ENCODE results near the gene RAF1. TPM values are rescaled to one million over a fixed set of nuclear protein-coding genes. Genes with fewer than 3 reads are reported as not detected.

The RAF1 gene
- total and polyA plus RNA-seq, 2 experiments from 2014 or later: 39.5 to 123 TPM

DNA sequence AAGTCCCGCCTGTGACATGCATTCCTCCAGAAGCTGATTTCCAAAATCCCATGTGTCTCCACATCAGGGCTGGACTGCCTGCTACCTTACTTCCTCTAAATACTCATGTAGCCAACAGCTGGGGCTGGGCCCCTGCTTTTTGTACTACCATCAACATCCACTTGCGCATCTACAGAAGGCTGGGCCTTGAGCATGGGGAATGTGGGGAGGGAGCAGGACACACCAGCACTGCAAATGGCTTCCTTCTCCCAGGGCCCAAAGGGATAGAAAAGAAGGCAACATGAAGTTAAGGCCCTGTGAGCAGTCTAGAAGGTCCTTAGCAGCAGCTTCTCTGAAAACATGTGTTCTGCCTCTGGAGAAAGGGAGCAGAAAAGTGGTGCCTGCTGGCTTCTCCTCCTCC, 79.8 kb downstream of the RAF1 start:
- Histone ChIP-seq H3F3A (replicated peaks; ENCODE audit: low read depth) (peaks cover 15% of the 10 kb centered on the region; the same call in 1 of the 2 replicates), H2AFZ (no peak overlapping the region), H3K4me2 (no peak overlapping the region), H3K4me1 (ENCODE audit: insufficient read depth) (no peaks in the 10 kb centered on the region), H3K4me3 (no peak overlapping the region), H3K27me3 (ENCODE audit: insufficient read depth) (no peaks in the 10 kb centered on the region), H3K9me2 (ENCODE audit: insufficient read depth) (no peaks in the 10 kb centered on the region), H3K27ac (ENCODE audit: low read depth) (peak overlapping the region; percentile 59), H4K20me1 (replicated peaks; ENCODE audit: insufficient read depth) (peaks cover 21% of the 10 kb centered on the region), H3K36me3 (ENCODE audit: insufficient read depth) (peaks cover 37% of the 10 kb centered on the region), H3K79me2 (replicated peaks; ENCODE audit: insufficient read depth) (no peaks in the 10 kb centered on the region)
- no peaks in the 10 kb centered on the region for H3K9me3 Mint-ChIP-seq
- H3K36me3 Mint-ChIP-seq (ENCODE audit: low read depth): peaks cover 71% of the 10 kb centered on the region
- no peak overlapping the region for H3K4me3 Mint-ChIP-seq
- peaks cover 30% of the 10 kb centered on the region for H3K27me3 Mint-ChIP-seq (ENCODE audit: insufficient read depth, low read depth, poor library complexity)
- no peak for DNase-seq (ENCODE audit: low spot score)
- no peak for ATAC-seq
- peaks cover 3% of the 10 kb centered on the region; the same call in 2 of the 3 replicates for H3K4me1 Mint-ChIP-seq
- H3K27ac Mint-ChIP-seq: peak overlapping the region; percentile 15; the same call in 1 of the 2 replicates
- TF ChIP-seq, protein P1, sequence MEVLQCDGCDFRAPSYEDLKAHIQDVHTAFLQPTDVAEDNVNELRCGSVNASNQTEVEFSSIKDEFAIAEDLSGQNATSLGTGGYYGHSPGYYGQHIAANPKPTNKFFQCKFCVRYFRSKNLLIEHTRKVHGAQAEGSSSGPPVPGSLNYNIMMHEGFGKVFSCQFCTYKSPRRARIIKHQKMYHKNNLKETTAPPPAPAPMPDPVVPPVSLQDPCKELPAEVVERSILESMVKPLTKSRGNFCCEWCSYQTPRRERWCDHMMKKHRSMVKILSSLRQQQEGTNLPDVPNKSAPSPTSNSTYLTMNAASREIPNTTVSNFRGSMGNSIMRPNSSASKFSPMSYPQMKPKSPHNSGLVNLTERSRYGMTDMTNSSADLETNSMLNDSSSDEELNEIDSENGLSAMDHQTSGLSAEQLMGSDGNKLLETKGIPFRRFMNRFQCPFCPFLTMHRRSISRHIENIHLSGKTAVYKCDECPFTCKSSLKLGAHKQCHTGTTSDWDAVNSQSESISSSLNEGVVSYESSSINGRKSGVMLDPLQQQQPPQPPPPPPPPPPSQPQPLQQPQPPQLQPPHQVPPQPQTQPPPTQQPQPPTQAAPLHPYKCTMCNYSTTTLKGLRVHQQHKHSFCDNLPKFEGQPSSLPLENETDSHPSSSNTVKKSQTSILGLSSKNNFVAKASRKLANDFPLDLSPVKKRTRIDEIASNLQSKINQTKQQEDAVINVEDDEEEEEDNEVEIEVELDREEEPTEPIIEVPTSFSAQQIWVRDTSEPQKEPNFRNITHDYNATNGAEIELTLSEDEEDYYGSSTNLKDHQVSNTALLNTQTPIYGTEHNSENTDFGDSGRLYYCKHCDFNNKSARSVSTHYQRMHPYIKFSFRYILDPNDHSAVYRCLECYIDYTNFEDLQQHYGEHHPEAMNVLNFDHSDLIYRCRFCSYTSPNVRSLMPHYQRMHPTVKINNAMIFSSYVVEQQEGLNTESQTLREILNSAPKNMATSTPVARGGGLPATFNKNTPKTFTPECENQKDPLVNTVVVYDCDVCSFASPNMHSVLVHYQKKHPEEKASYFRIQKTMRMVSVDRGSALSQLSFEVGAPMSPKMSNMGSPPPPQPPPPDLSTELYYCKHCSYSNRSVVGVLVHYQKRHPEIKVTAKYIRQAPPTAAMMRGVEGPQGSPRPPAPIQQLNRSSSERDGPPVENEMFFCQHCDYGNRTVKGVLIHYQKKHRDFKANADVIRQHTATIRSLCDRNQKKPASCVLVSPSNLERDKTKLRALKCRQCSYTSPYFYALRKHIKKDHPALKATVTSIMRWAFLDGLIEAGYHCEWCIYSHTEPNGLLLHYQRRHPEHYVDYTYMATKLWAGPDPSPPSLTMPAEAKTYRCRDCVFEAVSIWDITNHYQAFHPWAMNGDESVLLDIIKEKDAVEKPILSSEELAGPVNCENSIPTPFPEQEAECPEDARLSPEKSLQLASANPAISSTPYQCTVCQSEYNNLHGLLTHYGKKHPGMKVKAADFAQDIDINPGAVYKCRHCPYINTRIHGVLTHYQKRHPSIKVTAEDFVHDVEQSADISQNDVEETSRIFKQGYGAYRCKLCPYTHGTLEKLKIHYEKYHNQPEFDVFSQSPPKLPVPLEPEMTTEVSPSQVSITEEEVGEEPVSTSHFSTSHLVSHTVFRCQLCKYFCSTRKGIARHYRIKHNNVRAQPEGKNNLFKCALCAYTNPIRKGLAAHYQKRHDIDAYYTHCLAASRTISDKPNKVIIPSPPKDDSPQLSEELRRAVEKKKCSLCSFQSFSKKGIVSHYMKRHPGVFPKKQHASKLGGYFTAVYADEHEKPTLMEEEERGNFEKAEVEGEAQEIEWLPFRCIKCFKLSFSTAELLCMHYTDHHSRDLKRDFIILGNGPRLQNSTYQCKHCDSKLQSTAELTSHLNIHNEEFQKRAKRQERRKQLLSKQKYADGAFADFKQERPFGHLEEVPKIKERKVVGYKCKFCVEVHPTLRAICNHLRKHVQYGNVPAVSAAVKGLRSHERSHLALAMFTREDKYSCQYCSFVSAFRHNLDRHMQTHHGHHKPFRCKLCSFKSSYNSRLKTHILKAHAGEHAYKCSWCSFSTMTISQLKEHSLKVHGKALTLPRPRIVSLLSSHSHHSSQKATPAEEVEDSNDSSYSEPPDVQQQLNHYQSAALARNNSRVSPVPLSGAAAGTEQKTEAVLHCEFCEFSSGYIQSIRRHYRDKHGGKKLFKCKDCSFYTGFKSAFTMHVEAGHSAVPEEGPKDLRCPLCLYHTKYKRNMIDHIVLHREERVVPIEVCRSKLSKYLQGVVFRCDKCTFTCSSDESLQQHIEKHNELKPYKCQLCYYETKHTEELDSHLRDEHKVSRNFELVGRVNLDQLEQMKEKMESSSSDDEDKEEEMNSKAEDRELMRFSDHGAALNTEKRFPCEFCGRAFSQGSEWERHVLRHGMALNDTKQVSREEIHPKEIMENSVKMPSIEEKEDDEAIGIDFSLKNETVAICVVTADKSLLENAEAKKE (CRISPR knock-in tag; IDR thresholded peaks at IDR 0.05): no peak
- TF ChIP-seq JUNB (IDR thresholded peaks at IDR 0.05; ENCODE audit: unreplicated experiment) (no peak), STAT1 (IDR thresholded peaks at IDR 0.05; ENCODE audit: unreplicated experiment) (no peak), ZNF331 (CRISPR knock-in tag; IDR thresholded peaks at IDR 0.05; ENCODE audit: low read depth) (no peak), ZNF114 (CRISPR knock-in tag; IDR thresholded peaks at IDR 0.05) (no peak), POLR2AphosphoS5 (IDR thresholded peaks at IDR 0.05; ENCODE audit: low read depth) (no peak), NANOG (IDR thresholded peaks at IDR 0.05; ENCODE audit: borderline replicate concordance) (no peak), EZH2phosphoT487 (IDR thresholded peaks at IDR 0.05; ENCODE audit: unreplicated experiment) (no peak), CREB1 (CRISPR knock-in tag; IDR thresholded peaks at IDR 0.05; ENCODE audit: low read depth) (no peak), CTCF (conservative IDR thresholded peaks at IDR 0.05; ENCODE audit: low read depth in 2 of 2) (no peak), EZH2 (IDR thresholded peaks at IDR 0.05; ENCODE audit: low read depth, unreplicated experiment) (no peak)
- TF ChIP-seq, protein P2, sequence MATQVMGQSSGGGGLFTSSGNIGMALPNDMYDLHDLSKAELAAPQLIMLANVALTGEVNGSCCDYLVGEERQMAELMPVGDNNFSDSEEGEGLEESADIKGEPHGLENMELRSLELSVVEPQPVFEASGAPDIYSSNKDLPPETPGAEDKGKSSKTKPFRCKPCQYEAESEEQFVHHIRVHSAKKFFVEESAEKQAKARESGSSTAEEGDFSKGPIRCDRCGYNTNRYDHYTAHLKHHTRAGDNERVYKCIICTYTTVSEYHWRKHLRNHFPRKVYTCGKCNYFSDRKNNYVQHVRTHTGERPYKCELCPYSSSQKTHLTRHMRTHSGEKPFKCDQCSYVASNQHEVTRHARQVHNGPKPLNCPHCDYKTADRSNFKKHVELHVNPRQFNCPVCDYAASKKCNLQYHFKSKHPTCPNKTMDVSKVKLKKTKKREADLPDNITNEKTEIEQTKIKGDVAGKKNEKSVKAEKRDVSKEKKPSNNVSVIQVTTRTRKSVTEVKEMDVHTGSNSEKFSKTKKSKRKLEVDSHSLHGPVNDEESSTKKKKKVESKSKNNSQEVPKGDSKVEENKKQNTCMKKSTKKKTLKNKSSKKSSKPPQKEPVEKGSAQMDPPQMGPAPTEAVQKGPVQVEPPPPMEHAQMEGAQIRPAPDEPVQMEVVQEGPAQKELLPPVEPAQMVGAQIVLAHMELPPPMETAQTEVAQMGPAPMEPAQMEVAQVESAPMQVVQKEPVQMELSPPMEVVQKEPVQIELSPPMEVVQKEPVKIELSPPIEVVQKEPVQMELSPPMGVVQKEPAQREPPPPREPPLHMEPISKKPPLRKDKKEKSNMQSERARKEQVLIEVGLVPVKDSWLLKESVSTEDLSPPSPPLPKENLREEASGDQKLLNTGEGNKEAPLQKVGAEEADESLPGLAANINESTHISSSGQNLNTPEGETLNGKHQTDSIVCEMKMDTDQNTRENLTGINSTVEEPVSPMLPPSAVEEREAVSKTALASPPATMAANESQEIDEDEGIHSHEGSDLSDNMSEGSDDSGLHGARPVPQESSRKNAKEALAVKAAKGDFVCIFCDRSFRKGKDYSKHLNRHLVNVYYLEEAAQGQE (IDR thresholded peaks at IDR 0.05; ENCODE audit: unreplicated experiment): no peak
- TF ChIP-seq, protein P3, sequence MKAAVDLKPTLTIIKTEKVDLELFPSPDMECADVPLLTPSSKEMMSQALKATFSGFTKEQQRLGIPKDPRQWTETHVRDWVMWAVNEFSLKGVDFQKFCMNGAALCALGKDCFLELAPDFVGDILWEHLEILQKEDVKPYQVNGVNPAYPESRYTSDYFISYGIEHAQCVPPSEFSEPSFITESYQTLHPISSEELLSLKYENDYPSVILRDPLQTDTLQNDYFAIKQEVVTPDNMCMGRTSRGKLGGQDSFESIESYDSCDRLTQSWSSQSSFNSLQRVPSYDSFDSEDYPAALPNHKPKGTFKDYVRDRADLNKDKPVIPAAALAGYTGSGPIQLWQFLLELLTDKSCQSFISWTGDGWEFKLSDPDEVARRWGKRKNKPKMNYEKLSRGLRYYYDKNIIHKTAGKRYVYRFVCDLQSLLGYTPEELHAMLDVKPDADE (IDR thresholded peaks at IDR 0.05): no peak
